Activated CD4-positive, alpha-beta T cell treated with anti-CD3 and anti-CD28 coated beads, Interleukin-2, Interleukin-4, amounts not matched to agents 100 ng/mL and 50 ng/mL, durations not matched to agents 16 hours and 8 hours (primary cell): ENCODE results near the gene CHST11.

Source experiments
- DNase-seq: peaks from one replicate; pipeline ENCODE4 v3.0.0-alpha.2; 2020; ENCODE audit warnings: low spot score

Gene CHST11

DNA sequence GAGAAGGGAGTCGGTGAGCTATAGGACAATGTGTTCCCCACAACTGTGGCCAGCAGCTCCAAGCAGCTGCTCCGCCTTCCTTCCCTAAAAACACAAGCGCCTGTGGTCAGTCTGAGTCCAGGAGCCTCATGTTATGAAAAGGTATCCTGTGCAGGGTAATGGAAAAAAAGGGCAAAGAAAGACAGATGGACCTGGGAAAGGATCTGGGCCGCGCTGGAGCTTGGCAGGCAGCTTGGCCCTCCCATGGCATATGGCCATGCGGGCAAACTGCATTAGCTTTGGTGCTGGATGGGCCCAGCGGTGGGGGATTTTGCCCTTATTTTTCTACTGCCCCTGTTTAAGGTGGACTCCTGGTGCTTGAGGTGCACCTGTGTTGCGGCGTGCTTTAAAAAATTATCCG is 23.7 kb upstream of the CHST11 start:
- no peak for DNase-seq

DNA sequence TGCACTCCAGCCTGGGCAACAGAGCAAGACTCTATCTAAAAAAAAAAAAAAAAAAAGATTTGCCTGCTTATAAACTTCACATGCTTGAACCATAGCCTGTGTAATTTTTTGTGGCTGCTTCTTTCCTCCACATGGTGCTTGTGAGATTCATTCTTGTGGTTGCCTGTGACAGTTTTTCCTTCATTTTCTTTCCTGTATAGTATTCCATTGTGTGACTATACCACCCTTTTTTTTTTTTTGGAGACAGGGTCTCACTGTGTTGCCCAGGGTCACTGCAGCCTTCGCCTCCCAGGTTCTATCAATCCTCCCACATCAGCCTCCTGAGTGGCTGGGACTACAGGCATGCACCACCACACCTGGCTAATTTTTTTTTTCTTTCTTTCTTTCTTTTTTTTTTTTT is 22.6 kb upstream of the CHST11 start:
- no peak for DNase-seq

DNA sequence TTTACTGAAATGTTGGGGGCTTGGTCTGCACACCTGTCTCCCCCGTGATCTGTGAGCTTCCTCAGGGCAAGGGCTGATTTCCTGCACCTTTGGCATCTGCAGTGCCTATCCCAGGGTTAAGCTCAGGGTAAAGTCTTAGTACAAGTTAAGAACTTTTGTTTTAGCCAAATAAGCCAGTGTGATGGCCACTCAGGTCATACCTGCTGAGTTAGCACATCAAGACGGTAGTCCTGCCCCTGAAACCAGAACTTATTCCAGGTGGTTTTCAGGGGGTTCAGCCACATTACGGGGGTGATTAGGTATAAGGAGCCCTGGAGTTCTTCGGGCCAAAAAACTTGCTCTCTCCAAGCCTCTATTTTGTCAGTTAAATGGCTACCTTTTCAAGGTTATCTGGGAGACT is 21.6 kb upstream of the CHST11 start:
- DNase-seq = no peak

- DNase-seq = no peak
Observed at GRCh38 chr12:104435765-104436164, 21.0 kb upstream of the CHST11 start.

DNA sequence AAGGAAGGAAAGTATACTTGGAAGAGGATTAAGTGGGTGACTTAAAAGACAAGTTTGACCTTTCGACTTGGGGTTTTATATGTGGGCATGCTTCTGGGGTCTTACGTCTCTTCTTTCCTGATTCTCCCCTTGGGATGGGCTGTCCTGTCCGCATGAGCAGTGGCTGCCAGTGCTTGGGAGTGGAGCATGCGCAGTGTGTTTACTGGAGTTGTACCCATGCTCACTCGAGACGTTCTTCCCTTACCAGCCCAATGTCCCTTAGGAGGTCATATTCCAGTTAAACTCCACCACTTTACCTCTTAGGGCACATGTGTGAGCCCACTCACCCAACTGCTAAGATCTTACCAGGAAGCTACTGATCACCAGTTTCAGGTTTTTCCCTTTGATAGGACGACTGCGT is 20.0 kb upstream of the CHST11 start:
- DNase-seq = no peak

GRCh38 chr12:104438134-104438533 is 18.6 kb upstream of the CHST11 start:
- DNase-seq = no peak

DNA sequence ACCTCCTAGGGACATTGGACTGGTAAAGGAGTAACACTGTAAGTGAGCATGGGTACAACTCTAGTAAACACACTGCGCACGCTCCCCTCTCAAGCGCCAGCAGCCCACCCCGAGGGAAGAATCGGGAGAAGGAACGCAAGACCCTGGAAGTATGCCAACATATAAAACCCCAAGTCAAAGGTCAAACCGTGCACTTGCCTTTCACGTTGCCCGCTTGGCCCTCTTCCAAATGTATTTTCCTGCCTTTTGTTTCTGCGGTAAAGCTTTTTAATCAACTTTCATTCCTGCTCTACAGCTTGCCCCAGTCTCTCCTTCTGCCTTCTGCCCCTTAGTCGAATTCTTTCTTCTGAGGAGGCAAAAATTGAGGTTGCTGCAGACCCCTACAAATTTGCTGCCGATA is 17.6 kb upstream of the CHST11 start:
- DNase-seq = no peak

DNA sequence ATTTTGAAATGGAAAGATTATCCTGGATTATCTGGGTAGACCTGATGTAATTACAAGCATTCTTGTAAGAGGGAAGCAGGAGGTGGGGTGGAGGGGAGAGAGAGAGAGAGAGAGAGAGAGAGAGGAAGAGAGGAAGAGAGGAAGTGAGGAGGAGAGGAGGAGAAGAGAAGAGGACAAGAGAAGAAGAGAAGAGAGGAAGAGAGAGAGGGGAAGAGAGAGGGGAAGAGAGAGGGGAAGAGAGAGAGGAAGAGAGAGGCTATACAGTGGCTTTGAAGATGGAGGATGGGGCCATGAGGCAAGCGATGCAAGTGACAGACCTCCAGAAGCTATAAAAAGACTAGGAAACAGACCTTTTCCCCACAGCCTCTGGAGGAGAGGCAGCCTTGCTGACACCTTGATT is 13.7 kb upstream of the CHST11 start:
- no peak for DNase-seq

- DNase-seq = no peak
Observed at GRCh38 chr12:104446646-104447421, 9.9 kb upstream of the CHST11 start.

GRCh38 chr12:104448031-104448430 is 8.7 kb upstream of the CHST11 start:
- DNase-seq = no peak

GRCh38 chr12:104448451-104448850 is 8.3 kb upstream of the CHST11 start:
- no peak for DNase-seq

DNA sequence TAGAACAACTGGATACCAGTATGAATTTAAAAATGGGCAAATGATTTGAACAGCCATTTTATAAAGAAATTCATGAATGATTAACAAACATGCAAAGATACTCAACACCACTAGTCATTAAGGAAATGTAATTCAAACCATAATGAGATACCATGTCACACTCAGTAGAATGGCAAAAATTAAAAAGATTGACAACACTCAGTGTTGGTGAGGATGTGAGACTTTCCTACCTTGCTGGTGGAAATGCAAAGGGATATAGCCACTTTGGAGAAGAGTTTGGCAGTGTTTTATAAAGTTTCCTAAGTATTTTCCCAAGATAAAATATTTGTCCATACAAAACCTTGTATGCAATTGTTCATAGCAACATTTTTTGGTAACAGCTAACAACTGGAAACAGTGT is 6.0 kb upstream of the CHST11 start:
- no peak for DNase-seq

- DNase-seq = no peak
Observed at GRCh38 chr12:104452087-104452486, 4.7 kb upstream of the CHST11 start.

- no peak for DNase-seq
Observed at GRCh38 chr12:104453133-104453532, 3.6 kb upstream of the CHST11 start.

GRCh38 chr12:104454997-104455396 is 1.8 kb upstream of the CHST11 start:
- DNase-seq = no peak

DNA sequence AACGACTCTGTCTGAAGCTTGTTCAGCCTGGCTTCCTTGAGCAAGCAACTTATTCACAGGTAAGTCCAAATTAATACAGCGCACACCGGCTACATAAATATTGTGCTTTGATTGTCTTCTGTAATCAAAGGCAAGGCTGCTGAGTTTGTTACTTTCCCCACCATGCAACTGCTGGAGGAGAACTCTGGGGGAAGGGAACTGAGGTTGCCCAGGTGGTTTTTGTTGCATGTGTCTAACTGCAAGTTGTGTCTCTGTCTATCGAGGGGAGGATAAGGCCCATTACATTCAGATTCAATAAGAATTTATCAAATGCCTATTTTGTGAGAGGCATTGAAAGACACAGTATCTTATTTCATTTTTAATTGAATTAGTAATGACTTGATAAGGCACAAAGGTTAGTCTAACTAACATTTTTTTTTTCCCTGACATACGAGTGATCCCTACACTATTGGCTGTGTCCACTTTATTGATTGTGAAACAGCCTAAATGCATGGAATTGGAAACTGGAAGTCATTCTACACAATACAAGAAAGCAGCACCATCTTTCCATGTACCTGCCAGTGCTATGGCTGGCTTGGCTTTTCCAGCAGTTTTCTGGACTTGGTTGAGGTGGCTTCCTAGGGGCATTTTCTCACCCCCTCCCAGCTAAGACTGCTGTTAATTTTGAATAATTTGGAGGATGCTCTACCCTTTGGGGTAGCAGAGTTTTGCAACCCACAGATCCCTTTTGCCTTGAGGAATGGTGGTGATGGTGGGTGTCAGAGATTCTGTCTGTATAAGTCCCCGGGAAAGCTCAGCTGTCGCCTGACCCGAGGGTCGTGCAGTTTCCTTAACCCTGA is 951 bp upstream of the CHST11 start:
- no peak for DNase-seq

DNA sequence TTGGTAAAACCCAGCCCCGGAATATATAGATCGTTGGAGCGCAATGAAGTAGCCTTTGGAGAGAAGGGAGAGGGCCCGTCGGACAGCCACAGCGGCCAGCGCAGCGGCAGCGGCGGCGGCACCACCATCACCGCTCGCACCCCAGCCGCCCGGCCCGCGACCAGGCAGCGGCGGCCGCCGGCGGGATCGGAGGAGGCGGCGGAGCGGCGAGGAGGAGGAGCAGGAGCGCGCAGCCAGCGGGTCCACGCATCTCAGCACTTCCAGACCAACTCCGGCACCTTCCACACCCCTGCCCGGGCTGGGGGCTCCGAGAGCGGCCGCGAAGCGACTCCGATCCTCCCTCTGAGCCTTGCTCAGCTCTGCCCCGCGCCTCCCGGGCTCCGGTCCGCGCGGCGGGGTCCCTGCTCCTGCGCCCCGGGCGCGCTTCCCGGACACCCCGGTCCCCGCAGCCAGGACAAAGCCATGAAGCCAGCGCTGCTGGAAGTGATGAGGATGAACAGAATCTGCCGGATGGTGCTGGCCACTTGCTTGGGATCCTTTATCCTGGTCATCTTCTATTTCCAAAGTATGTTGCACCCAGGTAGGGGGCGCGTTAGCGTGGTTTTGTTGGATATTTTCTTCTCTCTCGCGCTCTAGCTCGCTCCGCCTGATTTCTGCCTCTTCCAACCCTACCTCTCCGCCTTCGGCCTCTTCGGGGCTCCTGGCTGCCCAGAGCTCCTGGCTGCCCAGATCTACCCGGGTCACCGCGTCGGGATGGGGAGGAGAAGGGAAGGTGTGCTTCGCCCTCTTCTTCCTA is 400 bp downstream of the CHST11 start:
- peak; percentile 66 for DNase-seq

DNA sequence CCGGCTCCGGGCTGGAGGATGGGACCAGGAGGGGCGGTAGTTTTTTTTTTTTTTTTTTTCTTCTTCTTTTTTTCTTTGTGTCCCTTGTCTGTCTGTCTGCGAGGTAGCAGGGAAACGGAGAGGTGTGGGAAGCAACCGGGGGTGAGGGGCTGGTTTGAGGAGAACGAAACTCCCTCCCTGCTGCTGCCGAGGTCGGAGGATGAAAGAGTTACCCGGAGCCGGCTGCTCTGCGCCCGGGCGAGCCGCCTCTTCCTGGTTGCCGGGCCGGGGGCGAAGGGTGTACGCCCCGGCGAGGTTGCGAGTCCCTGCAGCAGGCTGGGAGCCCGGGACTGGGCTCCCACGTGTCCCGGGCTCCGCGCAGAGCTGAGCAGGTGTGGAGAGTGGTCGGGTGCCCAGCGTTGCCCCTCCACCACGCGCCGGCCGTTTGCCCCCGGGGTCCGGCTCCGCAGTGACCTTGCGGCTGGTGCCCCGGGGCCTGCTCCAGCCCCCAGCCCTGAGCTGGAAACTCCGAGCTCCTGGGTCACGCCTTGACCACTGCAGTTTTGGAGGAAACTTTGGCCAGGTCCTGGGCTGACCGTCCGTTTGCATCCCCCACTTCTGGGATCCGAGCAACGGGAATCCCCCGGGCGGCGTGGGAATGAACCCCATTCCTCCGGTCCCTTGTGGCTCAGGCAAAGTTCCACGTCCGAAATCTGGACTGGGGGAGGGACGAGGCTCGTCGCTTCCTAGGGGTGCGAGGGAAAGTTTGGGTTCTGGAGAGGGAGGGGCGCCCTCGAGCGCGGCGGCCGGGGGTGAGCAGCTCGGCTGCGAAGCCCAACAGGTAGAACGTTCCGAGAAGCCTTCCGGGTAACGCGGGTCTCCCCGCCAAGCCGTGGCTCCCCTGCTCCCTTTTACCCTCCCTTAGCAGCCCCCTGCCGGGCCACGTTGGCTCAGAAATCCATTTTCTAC is 1.3 kb downstream of the CHST11 start:
- peak; percentile 56 for DNase-seq

- DNase-seq = peak; percentile 25
Observed at GRCh38 chr12:104458694-104459367, 2.1 kb downstream of the CHST11 start.

- no peak for DNase-seq
Observed at GRCh38 chr12:104459368-104459909, 2.7 kb downstream of the CHST11 start.
